ENCODE results near the gene AMN1.
"Not testable (repeated sequence)": the region's sequence is repeated elsewhere in the genome, so short reads cannot be mapped to it uniquely, and the experiment has no call there.

The AMN1 gene

GRCh38 chr12:31728917-31729640 is at the start of gene AMN1:
Gene AMN1 (minus strand): TSS chr12:31729021. CDS start chr12:31729008, 13 bp downstream.
- in situ Hi-C loops (cut with HindIII; ENCODE audit: low sequenced_read_pairs): no loop called here

DNA sequence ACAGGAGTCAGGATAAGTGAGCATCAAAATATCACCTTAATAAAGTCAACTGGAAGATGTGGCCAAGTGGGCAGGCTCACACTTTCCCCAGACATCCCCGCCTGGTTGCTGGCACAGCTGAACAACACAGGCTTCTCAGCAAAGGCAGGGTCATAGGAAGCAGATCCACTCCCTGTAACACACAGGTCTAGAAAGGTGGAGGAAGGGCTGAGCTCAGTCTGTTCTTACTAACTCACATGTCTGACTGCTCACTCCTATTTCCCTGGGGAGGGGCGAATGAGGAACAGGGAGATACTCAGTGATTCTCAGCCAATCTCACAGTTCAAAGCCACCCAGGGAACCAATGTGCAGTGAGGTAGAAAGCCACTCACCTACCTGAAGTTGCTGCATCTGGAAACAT is 45.0 kb upstream of the AMN1 start:
- in situ Hi-C loops (cut with HindIII; ENCODE audit: low sequenced_read_pairs): no loop called here

DNA sequence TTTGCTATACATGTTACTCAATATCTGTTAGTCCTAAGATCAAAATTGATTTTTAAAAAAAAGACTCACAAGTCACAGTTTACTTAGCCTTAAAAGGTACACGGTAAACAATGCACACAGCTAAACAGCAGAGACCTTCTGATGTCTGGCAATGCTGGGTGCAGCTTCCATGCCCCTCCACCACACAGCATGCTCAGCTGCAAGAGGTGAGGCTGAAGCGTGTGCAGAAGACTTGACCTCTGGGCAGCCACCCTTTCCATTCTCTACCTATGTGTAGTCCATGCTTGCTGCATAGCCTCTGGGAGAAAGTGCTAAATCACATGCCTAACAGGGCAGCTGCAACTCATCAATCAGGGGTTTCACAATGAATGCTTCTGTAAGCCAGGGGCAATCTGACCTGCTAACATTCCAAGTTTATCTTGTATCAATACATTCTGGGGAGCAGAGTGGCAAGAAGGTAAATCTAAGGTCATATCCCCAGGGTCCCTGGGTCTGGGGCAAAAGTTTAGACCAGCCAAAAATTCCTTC is 44.5 kb upstream of the AMN1 start:
- in situ Hi-C loops (cut with HindIII; ENCODE audit: low sequenced_read_pairs): no loop called here

DNA sequence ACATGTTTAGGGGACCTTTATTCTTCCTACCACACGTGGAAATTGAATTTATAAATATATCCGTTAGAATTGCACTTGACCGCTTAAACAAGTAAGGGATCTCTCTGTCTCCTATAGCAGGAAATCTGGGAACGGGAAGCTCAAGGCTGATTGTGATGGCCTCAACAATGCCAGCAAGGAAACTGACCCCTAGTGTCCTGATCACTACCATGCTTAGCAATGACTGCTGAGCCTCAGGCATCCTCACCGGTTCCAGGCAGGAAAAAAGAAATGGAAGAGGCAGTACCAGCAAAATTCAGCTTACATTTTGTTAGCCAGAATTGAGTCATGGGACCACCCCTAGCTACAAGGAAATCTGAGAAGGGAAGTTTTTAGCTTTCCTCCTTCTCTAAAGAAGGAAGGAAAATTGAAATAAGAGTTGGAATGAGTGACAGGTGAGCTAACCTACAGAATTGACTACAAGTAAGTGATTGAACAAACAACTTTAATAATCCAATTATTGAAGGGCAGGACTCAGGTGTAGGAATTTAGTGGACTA is 43.9 kb upstream of the AMN1 start:
- in situ Hi-C loops (cut with HindIII; ENCODE audit: low sequenced_read_pairs): no loop called here

- in situ Hi-C loops (cut with HindIII; ENCODE audit: low sequenced_read_pairs): no loop called here
Observed at GRCh38 chr12:31772186-31772585, 43.4 kb upstream of the AMN1 start.

DNA sequence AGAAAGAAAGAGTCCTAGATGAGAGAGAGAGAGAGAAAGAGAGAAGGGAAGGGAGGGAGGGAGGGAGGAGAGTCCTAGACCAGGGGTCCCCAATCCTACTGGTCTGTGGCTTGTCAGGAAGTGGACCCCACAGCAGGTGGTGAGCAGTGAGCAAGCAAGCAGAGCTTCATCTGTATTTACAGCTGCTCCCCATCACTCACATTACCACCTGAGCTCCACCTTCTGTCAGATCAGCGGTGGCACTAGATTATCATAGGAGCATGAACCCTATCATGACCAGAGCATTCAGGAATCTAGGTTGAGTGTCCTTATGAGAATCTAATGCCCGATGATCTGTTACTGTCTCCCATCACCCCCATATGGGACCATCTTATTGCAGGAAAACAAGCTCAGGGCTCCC is 39.2 kb upstream of the AMN1 start:
- in situ Hi-C loops (cut with HindIII; ENCODE audit: low sequenced_read_pairs): no loop called here

GRCh38 chr12:31765931-31766330 is 37.1 kb upstream of the AMN1 start:
- in situ Hi-C loops (cut with HindIII; ENCODE audit: low sequenced_read_pairs): no loop called here

DNA sequence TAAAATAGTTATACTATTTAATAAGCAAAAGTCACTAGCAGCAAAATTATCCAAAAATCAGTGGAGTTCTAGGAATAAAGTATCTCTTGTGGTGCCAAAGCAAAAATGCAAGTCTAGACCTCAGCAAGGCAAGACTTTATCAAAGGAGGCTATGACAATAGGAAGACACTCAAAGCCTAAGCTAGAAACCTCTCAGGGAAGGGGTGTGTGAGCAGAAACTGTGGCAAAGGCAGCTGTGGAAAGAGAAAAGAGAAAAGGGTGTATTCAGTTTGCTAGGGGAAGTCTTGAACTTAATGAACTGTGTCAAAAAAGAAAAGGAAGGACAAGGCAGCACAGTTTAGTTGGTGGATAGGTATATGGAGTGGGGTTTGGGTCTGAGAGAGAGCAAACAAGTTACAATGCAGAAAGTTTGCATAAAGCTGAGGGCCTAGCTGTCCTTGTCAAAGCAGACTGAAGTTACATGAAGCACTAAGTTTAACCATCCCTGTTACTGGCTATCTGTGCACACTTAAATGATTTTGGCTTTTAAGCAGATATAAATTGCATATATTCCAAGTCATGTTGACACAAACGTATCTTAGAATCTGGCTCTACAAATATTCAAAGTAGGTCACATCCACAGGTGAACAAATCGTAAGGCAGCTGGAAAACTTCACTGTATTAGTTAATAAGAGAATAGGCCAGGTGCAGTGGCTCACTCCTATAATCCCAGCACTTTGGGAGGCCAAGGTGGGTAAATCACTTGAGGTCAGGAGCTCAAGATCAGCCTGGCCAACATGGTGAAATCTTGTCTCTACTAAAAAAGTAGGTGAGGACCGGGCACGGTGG is 31.0 kb upstream of the AMN1 start:
- in situ Hi-C loops (cut with HindIII; ENCODE audit: low sequenced_read_pairs): no loop called here

DNA sequence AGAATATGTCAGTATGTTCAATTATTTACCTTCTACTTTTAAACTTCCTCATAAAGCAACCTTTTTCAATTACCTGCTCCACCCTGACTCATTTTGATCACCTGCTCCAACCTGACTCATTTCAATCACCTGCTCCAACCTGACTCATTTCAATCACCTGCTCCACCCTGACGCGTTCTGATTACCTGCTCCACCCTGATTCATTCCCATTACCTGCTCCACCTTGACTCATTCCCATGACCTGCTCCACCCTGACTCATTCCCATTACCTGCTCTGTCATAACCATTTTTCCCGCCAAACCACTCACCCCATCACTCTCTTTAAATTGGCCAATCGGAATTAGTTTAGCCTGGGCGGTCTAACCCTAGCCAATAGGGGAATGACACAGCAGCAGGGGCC is 29.5 kb upstream of the AMN1 start:
- in situ Hi-C loops (cut with HindIII; ENCODE audit: low sequenced_read_pairs): not testable (repeated sequence)

GRCh38 chr12:31756977-31757420 is 28.2 kb upstream of the AMN1 start:
- in situ Hi-C loops (cut with HindIII; ENCODE audit: low sequenced_read_pairs): no loop called here

DNA sequence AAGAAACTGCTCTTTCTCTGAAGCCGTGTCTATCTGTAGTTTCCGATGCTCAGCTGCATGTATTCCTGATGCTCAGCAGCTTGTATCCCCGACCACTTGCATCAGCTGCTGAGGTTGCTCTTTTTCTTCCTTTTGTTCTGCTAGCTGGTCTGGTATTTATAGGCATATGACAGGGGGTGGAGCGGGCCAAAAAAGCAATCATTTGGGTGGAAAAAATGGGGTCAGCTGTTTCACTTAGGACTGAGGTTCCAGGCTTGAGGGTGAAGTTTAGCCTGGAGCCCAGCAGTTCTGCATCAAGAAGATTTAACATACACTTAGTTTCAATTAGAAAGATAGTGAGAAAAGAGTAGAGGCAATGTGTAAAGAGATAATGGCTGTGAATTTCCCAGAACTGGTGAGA is 23.6 kb upstream of the AMN1 start:
- in situ Hi-C loops (cut with HindIII; ENCODE audit: low sequenced_read_pairs): no loop called here

DNA sequence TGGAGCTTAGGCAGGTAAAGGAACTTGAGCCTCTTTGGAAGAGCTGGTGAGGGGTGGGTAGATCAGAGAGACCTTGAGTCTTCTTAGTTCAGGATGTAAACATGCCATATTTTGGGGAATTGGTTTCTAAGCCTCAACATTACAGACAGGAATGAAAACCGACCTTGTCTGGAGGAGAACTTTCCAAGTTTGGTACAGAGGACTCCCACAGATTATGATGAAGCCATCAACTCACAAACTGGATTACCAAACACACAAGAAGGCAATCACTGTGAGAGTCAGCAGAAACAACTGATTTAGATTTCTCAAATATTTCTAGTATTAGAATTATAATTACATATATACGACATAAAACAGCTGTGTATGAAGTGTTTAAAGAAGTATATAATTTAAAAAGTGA is 22.3 kb upstream of the AMN1 start:
- in situ Hi-C loops (cut with HindIII; ENCODE audit: low sequenced_read_pairs): no loop called here

- in situ Hi-C loops (cut with HindIII; ENCODE audit: low sequenced_read_pairs): no loop called here
Observed at GRCh38 chr12:31750747-31751039, 21.9 kb upstream of the AMN1 start.

- in situ Hi-C loops (cut with HindIII; ENCODE audit: low sequenced_read_pairs): no loop called here
Observed at GRCh38 chr12:31749024-31749704, 20.3 kb upstream of the AMN1 start.

DNA sequence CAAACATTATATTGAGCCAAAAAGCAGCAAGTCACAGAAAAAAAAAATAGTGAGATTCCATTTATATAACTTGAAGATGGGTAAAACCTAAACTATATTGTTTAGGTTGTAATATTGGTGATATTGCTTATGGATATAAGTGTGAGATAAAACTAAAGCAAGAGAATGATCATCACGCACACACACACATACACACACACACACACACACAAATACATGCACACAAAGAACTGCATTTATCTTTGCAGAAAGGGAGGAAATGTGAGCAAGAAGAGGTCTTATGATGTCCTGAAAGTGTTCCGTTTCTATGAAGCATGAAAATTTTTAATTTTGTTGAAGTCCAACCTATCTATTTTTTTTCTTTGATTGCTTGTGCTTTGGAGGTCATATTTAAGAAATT is 16.4 kb upstream of the AMN1 start:
- in situ Hi-C loops (cut with HindIII; ENCODE audit: low sequenced_read_pairs): no loop called here

DNA sequence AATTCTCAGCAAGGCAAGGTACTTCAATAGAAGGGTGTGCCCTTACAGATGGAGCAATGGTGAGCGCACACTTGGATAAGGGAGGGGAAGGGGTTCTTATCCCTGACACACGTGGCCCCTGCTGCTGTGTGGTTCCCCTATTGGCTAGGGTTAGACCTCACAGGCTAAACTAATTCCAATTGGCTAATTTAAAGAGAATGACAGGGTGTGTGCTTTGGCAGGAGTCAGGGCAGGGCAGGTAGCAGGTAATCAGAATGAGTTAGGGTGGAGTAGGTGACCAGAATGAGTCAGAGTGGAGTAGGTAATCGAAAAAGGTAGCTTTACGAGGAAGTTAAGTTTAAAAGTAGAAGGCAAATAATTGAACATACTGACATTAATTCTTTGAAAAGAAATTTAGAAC is 15.5 kb upstream of the AMN1 start:
- in situ Hi-C loops (cut with HindIII; ENCODE audit: low sequenced_read_pairs): not testable (repeated sequence)

DNA sequence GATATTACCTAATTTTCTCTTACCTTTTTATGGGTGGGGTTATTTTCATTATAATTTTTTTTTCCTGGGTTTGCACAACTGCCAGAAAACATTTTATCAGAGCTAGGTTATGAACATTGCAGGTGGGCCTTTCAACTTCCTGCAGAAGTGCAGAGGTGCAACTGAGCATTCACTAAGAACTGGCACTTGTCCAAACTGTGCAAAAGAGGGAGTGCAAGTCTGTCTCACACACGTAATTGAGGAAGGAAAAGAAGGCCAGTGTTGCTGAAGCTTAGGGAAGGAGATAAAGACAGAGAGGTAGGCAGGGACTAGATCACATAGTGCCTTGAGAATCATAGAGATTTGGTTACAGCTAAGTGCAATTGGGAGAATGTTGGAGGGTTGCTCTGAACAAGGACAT is 14.1 kb upstream of the AMN1 start:
- in situ Hi-C loops (cut with HindIII; ENCODE audit: low sequenced_read_pairs): no loop called here

DNA sequence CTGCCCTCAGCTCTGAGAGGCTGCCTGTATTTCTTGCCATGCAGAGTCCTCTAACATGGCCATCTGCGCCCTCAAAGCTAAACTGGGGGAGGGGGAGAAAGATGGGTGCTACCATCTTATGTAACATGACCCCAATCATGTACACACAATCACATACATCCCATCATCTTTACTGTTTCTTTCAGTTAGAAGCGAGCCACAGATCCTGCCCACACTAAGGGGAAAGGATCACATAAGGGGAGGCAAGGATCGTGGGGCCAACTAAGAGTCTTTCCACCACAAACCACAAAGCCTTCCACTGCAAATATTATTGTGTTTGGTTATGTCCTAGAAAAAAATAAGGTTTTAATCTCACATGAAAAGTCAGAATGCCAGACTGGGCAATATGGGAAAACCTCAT is 11.8 kb upstream of the AMN1 start:
- in situ Hi-C loops (cut with HindIII; ENCODE audit: low sequenced_read_pairs): no loop called here

GRCh38 chr12:31737763-31738162 is 8.9 kb upstream of the AMN1 start:
- in situ Hi-C loops (cut with HindIII; ENCODE audit: low sequenced_read_pairs): no loop called here

DNA sequence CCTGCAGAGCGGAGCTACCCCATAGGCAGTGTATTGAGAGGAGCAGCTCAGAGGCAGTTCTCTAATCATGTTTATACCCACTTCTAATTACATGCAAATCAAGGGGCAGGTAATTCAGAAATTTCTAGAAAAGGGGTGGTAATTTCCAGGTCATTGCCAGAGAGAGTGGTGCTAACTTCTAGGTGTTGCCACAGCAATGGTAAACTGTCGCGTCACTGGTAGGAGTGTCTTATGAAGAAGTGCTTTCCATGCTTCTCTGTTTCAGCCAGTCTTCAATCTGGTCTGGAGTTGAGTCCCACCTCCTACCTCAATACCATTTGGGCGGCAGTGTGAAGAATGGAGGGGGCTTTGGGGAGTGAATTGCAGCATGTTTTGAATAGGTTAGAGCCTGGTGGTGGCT is 8.5 kb upstream of the AMN1 start:
- in situ Hi-C loops (cut with HindIII; ENCODE audit: low sequenced_read_pairs): no loop called here

- in situ Hi-C loops (cut with HindIII; ENCODE audit: low sequenced_read_pairs): no loop called here
Observed at GRCh38 chr12:31736472-31736871, 7.7 kb upstream of the AMN1 start.
